ENCODE measurements around the gene AUTS2. TPM values are rescaled to one million over a fixed set of nuclear protein-coding genes. Genes with fewer than 3 reads are reported as not detected.

The AUTS2 gene
- total and polyA plus RNA-seq, 9 of the 15 experiments (the other 6 are each of a cell fraction or from before 2014, with no cell fraction given): 0.58 TPM; not detected in 8

GRCh38 chr7:70389531-70390151 is 791.4 kb downstream of the AUTS2 start:
- Histone ChIP-seq H4K20me1 (replicated peaks; ENCODE audit: control insufficient read depth, insufficient read depth, low read length) (no peaks in the 10 kb centered on the region), H2AFZ (ENCODE audit: low read depth, low read length) (no peak overlapping the region), H3K9me1 (ENCODE audit: control insufficient read depth, insufficient read depth, low read length) (no peaks in the 10 kb centered on the region), H3K79me2 (ENCODE audit: control insufficient read depth, insufficient read depth, low read length) (no peaks in the 10 kb centered on the region), H3K9ac (ENCODE audit: insufficient read depth in 1 of 2, low read depth in 2 of 2, low read length in 2 of 2) (no peak overlapping the region), H3K9me3 (replicated peaks; ENCODE audit: control insufficient read depth, insufficient read depth, low read depth, low read length) (no peaks in the 10 kb centered on the region), H3K4me3 (no peak overlapping the region), H3K4me1 (replicated peaks in 1 of 2; ENCODE audit: control insufficient read depth in 2 of 2, insufficient read depth in 2 of 2, low read length in 2 of 2) (no peaks in the 10 kb centered on the region), H3K27ac (ENCODE audit: extremely low read depth, low read depth, low read length) (no peak overlapping the region), H3K4me2 (ENCODE audit: insufficient read depth, low read length) (no peak overlapping the region), H3K27me3 (ENCODE audit: control insufficient read depth in 2 of 2, insufficient read depth in 2 of 2, low read length in 2 of 2) (0 out of 5 replicates have a peak, but pooled peaks cover 0 to 5% of the 10 kb centered on the region in 2 experiments), H3K36me3 (ENCODE audit: control insufficient read depth, insufficient read depth, low read length) (no peaks in the 10 kb centered on the region)
- BruUV-seq (replicated peaks): no TSS peak
- DNase-seq (ENCODE audit: extremely low read depth in 1 of 4, low spot score in 3 of 4): no peak
- no peak for FAIRE-seq
- in situ Hi-C loops (cut with MboI) (no loop called here), intact Hi-C loops (cut with micrococcal nuclease) (no loop called here)
- ChIA-PET CTCF (ENCODE audit: low intra/inter-chr PET ratio) (no interaction called here), POLR2A (interaction anchor here (1.0 kb wide), 1 partner anchor 53 kb away, joined by 4 read pairs; no protein-coding TSS in a partner anchor)
- no peak for TF ChIP-seq SMAD3 (CRISPR knock-in tag; conservative IDR thresholded peaks at IDR 0.05)
- TF ChIP-seq SP1 (CRISPR knock-in tag; IDR thresholded peaks at IDR 0.05): no peak
- no peak for TF ChIP-seq ILF3 (IDR thresholded peaks at IDR 0.05; ENCODE audit: borderline replicate concordance)
- no peak for TF ChIP-seq ZFP30 (CRISPR knock-in tag; IDR thresholded peaks at IDR 0.05; ENCODE audit: borderline replicate concordance)
- TF ChIP-seq DNMT1 (IDR thresholded peaks at IDR 0.05): no peak
- TF ChIP-seq CREB1 (IDR thresholded peaks at IDR 0.05): no peak
- TF ChIP-seq CREB1 (CRISPR knock-in tag; IDR thresholded peaks at IDR 0.05): no peak
- no peak for TF ChIP-seq HDAC1 (IDR thresholded peaks at IDR 0.05)
- TF ChIP-seq ZNF277 (CRISPR knock-in tag; IDR thresholded peaks at IDR 0.05; ENCODE audit: borderline replicate concordance): no peak
- WGBS (ENCODE audit: insufficient coverage, low coverage, missing lambda C conversion rate): 2% methylated on average over 4 of the region's 4 CpGs
- no peak for ATAC-seq
